ENCODE measurements around the gene LRRTM4.

Gene LRRTM4

DNA sequence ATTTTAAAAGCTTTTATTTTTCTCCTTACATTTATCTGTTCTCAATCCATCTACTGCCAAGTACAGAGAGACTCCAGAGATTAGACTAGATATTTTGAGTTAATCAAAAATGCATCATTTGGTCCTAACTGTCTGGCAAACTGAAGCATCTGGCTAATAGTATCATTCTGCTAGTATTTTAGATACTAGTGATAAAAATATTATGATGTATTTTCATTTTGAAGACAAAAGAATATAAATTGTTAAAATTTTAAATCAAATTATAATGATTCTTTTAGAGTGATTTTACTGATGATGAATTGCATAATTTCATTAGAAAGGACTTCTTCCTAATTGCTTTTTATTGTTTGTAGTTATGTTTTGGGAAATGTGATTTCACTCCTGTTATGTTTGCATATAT lies 584.0 kb downstream of the LRRTM4 start:
- Histone ChIP-seq H3K27me3 (ENCODE audit: low read depth, low read length) (no peaks in the 10 kb centered on the region), H3K9me3 (ENCODE audit: control insufficient read depth in 1 of 2, low read length in 2 of 2) (no peaks in the 10 kb centered on the region), H3K27ac (ENCODE audit: low read length) (no peak overlapping the region), H3K4me1 (ENCODE audit: control insufficient read depth in 1 of 2, insufficient read depth in 2 of 2, low read length in 2 of 2) (no peaks in the 10 kb centered on the region), H3K4me3 (ENCODE audit: low read depth in 1 of 2, low read length in 2 of 2) (no peak overlapping the region), H3K36me3 (ENCODE audit: control insufficient read depth in 1 of 2, insufficient read depth in 2 of 2, low read length in 2 of 2) (no peaks in the 10 kb centered on the region)

DNA sequence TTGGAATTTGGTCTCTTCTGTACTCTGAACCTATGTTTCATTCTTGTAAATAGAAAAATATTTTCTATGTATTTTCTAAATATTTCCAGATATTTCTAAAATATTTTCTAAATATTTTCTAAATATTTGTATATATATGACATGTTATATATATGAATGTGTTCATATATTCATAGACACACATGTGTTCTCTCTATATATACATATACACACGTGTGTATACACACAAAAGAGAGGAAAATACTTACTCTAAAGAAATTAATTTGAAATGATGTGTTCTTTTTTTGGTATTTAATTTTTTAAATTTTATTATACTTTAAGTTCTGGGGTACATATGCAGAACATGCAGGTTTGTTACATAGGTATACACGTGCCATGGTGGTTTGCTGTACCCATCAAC lies 589.6 kb downstream of the LRRTM4 start:
- H3K4me3 ChIP-seq (ENCODE audit: low read depth in 1 of 2, low read length in 2 of 2): no peak overlapping the region
- H3K9me3 ChIP-seq (ENCODE audit: control insufficient read depth in 1 of 2, low read length in 2 of 2): no peaks in the 10 kb centered on the region
- no peak overlapping the region for H3K27ac ChIP-seq (ENCODE audit: low read length)
- no peaks in the 10 kb centered on the region for H3K36me3 ChIP-seq (ENCODE audit: control insufficient read depth in 1 of 2, insufficient read depth in 2 of 2, low read length in 2 of 2)
- H3K27me3 ChIP-seq (ENCODE audit: low read depth, low read length): no peaks in the 10 kb centered on the region
- no peaks in the 10 kb centered on the region for H3K4me1 ChIP-seq (ENCODE audit: control insufficient read depth in 1 of 2, insufficient read depth in 2 of 2, low read length in 2 of 2)

DNA sequence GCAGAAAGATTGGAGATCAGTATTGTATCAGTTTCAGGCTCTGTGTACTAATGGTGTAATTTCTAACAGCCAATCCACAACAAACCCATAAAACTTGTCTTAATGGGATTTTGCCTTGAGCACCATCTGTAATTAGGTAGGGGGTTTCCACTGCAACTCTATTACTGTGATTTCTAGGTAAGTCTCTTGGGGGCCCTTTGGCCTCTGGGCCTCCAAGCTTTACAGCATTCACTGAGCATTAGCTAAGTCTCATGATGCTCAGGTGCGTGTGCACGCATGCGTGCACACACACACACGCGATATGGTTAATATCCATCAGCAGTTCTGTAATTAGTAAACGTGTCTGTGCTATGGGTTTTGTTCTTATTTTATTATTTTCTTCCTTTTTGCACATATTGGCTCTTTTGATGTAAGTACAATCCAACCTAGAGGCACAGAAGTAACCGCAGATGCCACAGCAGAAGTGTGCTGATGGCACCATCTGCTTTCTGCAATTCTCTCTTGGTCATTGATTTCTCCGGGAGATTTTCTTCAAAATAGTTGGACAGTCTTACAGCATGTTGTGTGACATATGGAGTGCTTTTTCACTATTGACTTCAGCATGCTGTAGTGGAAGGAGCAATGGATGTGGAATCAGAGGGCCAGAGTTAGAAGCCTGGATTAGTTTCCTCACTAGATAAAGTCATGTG lies 592.0 kb downstream of the LRRTM4 start:
- H3K36me3 ChIP-seq (ENCODE audit: control insufficient read depth in 1 of 2, insufficient read depth in 2 of 2, low read length in 2 of 2): no peaks in the 10 kb centered on the region
- no peak overlapping the region for H3K4me3 ChIP-seq (ENCODE audit: low read depth in 1 of 2, low read length in 2 of 2)
- H3K4me1 ChIP-seq (ENCODE audit: control insufficient read depth in 1 of 2, insufficient read depth in 2 of 2, low read length in 2 of 2): no peaks in the 10 kb centered on the region
- no peaks in the 10 kb centered on the region for H3K27me3 ChIP-seq (ENCODE audit: low read depth, low read length)
- H3K9me3 ChIP-seq (ENCODE audit: control insufficient read depth in 1 of 2, low read length in 2 of 2): no peaks in the 10 kb centered on the region
- H3K27ac ChIP-seq (ENCODE audit: low read length): no peak overlapping the region

DNA sequence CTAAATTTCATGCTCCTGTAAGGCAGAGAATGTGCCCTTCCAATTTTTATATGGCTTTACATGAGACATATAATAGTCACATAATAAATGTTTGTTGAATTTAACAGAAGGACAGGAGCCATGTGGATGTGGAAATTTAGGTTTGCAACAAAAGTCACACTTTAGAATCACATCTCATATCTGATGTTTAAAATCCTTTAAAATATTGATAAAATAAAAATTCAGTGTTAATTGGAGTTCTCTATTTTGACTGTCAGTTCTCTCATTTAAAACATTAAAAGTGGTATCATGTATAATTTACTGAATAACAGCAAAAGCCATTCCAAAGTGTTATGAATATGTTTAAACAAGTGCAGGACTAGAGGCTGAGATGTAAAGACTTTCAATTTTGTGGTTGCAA lies 594.1 kb downstream of the LRRTM4 start:
- H3K27me3 ChIP-seq (ENCODE audit: low read depth, low read length): no peaks in the 10 kb centered on the region
- no peaks in the 10 kb centered on the region for H3K9me3 ChIP-seq (ENCODE audit: control insufficient read depth in 1 of 2, low read length in 2 of 2)
- H3K36me3 ChIP-seq (ENCODE audit: control insufficient read depth in 1 of 2, insufficient read depth in 2 of 2, low read length in 2 of 2): no peaks in the 10 kb centered on the region
- no peak overlapping the region for H3K27ac ChIP-seq (ENCODE audit: low read length)
- no peaks in the 10 kb centered on the region for H3K4me1 ChIP-seq (ENCODE audit: control insufficient read depth in 1 of 2, insufficient read depth in 2 of 2, low read length in 2 of 2)
- no peak overlapping the region for H3K4me3 ChIP-seq (ENCODE audit: low read depth in 1 of 2, low read length in 2 of 2)

DNA sequence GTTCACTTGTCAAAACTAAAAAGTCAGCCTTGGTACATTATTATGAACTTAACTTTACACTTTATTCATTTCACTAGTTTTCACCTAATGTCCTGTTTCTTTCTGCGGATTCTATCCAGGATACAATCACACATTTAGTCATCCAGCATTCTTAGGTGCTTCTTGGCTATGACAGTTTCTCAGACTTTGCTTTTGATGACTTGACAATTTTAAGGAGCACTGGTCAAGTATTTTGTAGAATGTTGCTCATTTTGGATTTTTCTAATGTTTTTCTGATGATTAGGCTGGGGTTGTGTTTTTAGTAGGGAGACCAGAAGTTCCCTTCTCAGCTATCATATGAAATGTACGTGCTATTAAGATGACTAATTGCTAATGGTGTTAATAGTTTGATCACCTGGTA lies 601.2 kb downstream of the LRRTM4 start:
- Histone ChIP-seq H3K9me3 (ENCODE audit: control insufficient read depth in 1 of 2, low read length in 2 of 2) (no peaks in the 10 kb centered on the region), H3K27me3 (ENCODE audit: low read depth, low read length) (no peaks in the 10 kb centered on the region), H3K27ac (ENCODE audit: low read length) (no peak overlapping the region), H3K4me3 (ENCODE audit: low read depth in 1 of 2, low read length in 2 of 2) (no peak overlapping the region), H3K4me1 (ENCODE audit: control insufficient read depth in 1 of 2, insufficient read depth in 2 of 2, low read length in 2 of 2) (no peaks in the 10 kb centered on the region), H3K36me3 (ENCODE audit: control insufficient read depth in 1 of 2, insufficient read depth in 2 of 2, low read length in 2 of 2) (no peaks in the 10 kb centered on the region)

DNA sequence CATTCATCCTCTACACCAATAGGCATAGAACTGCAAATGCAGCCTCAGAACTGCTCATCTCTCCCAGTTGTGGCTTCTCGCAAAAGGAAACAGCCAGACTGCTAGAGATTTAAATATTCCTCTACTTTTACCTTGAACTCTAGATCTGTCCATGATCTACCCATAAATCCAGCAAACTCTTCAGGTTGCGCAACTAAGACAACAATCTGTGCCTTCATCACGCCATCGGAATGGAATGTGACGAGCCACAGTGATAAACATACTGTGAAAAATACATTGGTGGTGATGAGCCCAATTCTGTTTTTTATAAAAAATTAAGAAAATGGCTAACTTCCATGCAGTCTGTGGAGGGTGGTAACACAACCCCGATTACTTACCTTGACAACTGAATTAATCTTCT lies 626.7 kb downstream of the LRRTM4 start:
- Histone ChIP-seq H3K27ac (ENCODE audit: low read length) (no peak overlapping the region), H3K27me3 (ENCODE audit: low read depth, low read length) (no peaks in the 10 kb centered on the region), H3K4me3 (ENCODE audit: low read depth in 1 of 2, low read length in 2 of 2) (no peak overlapping the region), H3K36me3 (ENCODE audit: control insufficient read depth in 1 of 2, insufficient read depth in 2 of 2, low read length in 2 of 2) (no peaks in the 10 kb centered on the region), H3K9me3 (ENCODE audit: control insufficient read depth in 1 of 2, low read length in 2 of 2) (no peaks in the 10 kb centered on the region), H3K4me1 (ENCODE audit: control insufficient read depth in 1 of 2, insufficient read depth in 2 of 2, low read length in 2 of 2) (no peaks in the 10 kb centered on the region)

DNA sequence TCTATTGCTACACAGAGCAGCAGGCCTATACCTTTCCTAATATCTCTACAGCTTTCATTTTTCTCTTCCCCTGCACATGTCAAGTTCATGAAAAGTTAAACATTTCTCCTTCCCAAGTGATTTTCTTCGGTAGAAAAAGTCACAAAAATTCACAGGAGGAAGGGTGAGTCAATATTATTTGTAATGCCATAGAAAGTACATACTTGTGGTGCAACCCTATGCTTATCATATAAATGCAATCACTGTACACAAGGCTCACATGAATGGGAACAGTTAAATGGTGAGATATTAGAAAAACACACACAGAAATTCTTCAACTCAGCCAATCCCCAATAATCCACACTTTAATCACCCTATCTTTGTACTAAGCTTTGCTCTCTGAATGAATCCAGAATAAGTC lies 651.6 kb downstream of the LRRTM4 start:
- Histone ChIP-seq H3K27me3 (ENCODE audit: low read depth, low read length) (no peaks in the 10 kb centered on the region), H3K4me1 (ENCODE audit: control insufficient read depth in 1 of 2, insufficient read depth in 2 of 2, low read length in 2 of 2) (no peaks in the 10 kb centered on the region), H3K36me3 (ENCODE audit: control insufficient read depth in 1 of 2, insufficient read depth in 2 of 2, low read length in 2 of 2) (no peaks in the 10 kb centered on the region)

DNA sequence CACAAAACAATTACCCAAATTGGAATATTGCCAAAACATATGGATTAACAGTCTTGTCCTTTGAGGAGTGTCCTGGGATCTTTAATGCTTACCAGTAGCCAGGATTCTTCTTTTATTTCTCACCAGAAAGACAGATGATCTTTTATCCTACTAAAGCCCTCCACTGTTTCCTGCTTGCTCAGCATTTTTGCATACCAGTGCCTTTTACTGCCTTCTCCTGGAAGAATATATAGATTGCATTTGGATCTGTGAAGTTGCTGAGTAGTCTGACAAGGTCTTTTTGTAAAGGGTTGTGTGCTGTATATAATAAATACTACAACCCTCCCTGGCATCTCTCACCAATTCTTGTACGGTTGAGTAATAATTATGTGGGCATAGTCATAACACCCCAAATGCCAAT lies 652.2 kb downstream of the LRRTM4 start:
- H3K4me3 ChIP-seq (ENCODE audit: low read depth in 1 of 2, low read length in 2 of 2): no peak overlapping the region
- H3K27me3 ChIP-seq (ENCODE audit: low read depth, low read length): no peaks in the 10 kb centered on the region
- no peak overlapping the region for H3K27ac ChIP-seq (ENCODE audit: low read length)
- no peaks in the 10 kb centered on the region for H3K4me1 ChIP-seq (ENCODE audit: control insufficient read depth in 1 of 2, insufficient read depth in 2 of 2, low read length in 2 of 2)
- no peaks in the 10 kb centered on the region for H3K9me3 ChIP-seq (ENCODE audit: control insufficient read depth in 1 of 2, low read length in 2 of 2)
- H3K36me3 ChIP-seq (ENCODE audit: control insufficient read depth in 1 of 2, insufficient read depth in 2 of 2, low read length in 2 of 2): no peaks in the 10 kb centered on the region

More for the DNA sequence above, 651.6 kb downstream of the LRRTM4 start:
- H3K4me3 ChIP-seq (ENCODE audit: low read depth in 1 of 2, low read length in 2 of 2): no peak overlapping the region
- no peaks in the 10 kb centered on the region for H3K9me3 ChIP-seq (ENCODE audit: control insufficient read depth in 1 of 2, low read length in 2 of 2)
- H3K27ac ChIP-seq (ENCODE audit: low read length): no peak overlapping the region

DNA sequence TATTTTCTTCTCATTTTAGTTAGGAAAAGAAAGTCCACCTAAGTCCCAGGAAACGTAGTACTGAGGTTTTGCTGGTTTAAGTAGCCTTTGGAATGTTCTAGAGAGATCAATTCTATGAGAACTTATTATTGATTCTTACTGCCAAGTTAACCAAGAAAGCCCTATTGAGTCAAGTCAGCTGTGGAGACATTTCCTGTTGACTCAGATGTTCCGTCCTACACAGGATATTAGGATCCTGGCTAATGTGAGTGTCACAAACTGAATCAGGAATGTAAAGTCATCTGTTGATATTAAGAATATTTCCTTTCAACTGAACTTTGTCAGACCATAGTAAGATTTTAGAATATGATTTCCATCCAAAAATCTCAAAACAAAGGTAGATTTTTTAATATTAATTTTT lies 654.3 kb downstream of the LRRTM4 start:
- H3K9me3 ChIP-seq (ENCODE audit: control insufficient read depth in 1 of 2, low read length in 2 of 2): no peaks in the 10 kb centered on the region
- H3K4me1 ChIP-seq (ENCODE audit: control insufficient read depth in 1 of 2, insufficient read depth in 2 of 2, low read length in 2 of 2): no peaks in the 10 kb centered on the region
- H3K36me3 ChIP-seq (ENCODE audit: control insufficient read depth in 1 of 2, insufficient read depth in 2 of 2, low read length in 2 of 2): no peaks in the 10 kb centered on the region
- H3K4me3 ChIP-seq (ENCODE audit: low read depth in 1 of 2, low read length in 2 of 2): no peak overlapping the region
- no peak overlapping the region for H3K27ac ChIP-seq (ENCODE audit: low read length)
- H3K27me3 ChIP-seq (ENCODE audit: low read depth, low read length): no peaks in the 10 kb centered on the region

DNA sequence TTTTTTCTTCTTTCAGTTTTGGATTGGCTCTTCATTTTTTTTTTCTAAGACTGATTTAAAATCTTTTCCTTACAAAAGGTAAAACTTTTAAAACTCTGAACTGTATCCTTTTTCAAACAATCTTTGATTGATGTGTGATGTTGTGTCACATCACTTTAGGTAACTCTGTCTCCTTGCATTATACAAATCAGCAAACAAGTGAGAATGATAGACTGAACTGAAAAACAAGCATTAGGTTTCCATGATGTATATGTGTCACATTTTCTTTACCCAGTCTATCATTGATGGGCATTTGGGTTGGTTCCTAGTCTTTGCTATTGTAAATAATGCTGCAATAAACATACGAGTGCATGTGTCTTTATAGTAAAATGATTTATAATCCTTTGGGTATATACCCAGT lies 655.7 kb downstream of the LRRTM4 start:
- Histone ChIP-seq H3K27me3 (ENCODE audit: low read depth, low read length) (no peaks in the 10 kb centered on the region), H3K36me3 (ENCODE audit: control insufficient read depth in 1 of 2, insufficient read depth in 2 of 2, low read length in 2 of 2) (no peaks in the 10 kb centered on the region), H3K9me3 (ENCODE audit: control insufficient read depth in 1 of 2, low read length in 2 of 2) (no peaks in the 10 kb centered on the region), H3K27ac (ENCODE audit: low read length) (no peak overlapping the region), H3K4me3 (ENCODE audit: low read depth in 1 of 2, low read length in 2 of 2) (no peak overlapping the region), H3K4me1 (ENCODE audit: control insufficient read depth in 1 of 2, insufficient read depth in 2 of 2, low read length in 2 of 2) (no peaks in the 10 kb centered on the region)

DNA sequence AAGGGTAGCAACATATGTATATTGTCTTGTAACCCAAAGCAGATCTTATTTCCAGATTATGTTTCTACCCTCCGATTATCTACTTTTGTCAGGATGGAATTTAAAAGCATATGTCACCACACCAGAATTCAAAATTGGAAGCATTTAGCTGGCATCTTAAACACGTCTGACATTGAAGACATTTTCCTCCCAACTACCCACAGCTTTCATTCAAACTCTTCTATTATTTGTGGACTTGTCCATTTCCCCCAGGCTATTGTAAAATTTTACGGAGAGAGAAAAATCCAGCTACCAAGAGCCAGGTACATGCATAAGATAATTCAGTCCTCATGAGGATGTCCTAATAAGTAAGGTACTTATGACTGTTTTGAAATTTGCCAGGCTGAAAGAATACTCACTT lies 659.3 kb downstream of the LRRTM4 start:
- H3K27me3 ChIP-seq (ENCODE audit: low read depth, low read length): no peaks in the 10 kb centered on the region
- no peaks in the 10 kb centered on the region for H3K4me1 ChIP-seq (ENCODE audit: control insufficient read depth in 1 of 2, insufficient read depth in 2 of 2, low read length in 2 of 2)
- no peaks in the 10 kb centered on the region for H3K9me3 ChIP-seq (ENCODE audit: control insufficient read depth in 1 of 2, low read length in 2 of 2)
- no peak overlapping the region for H3K4me3 ChIP-seq (ENCODE audit: low read depth in 1 of 2, low read length in 2 of 2)
- no peaks in the 10 kb centered on the region for H3K36me3 ChIP-seq (ENCODE audit: control insufficient read depth in 1 of 2, insufficient read depth in 2 of 2, low read length in 2 of 2)
- no peak overlapping the region for H3K27ac ChIP-seq (ENCODE audit: low read length)

DNA sequence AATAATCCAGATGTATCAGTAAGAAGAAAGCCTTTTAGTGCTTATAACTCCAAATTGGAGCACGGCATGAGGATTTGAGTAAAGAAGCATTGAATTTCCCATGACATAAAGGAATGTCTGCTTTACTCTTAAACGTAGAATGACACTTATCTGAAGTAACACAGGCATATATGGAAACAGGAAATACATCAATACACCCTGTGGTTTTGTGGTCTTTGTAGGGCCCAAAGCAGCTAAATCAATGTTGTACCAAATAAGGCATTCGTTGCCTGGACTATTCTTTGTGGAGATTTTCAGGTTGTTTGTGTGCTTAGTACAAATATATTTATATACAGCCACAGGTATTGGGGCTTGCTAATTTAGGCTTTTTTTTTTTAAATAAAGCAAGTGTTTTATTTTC lies 660.5 kb downstream of the LRRTM4 start:
- Histone ChIP-seq H3K36me3 (ENCODE audit: control insufficient read depth in 1 of 2, insufficient read depth in 2 of 2, low read length in 2 of 2) (no peaks in the 10 kb centered on the region), H3K4me3 (ENCODE audit: low read depth in 1 of 2, low read length in 2 of 2) (no peak overlapping the region), H3K27me3 (ENCODE audit: low read depth, low read length) (no peaks in the 10 kb centered on the region), H3K27ac (ENCODE audit: low read length) (no peak overlapping the region), H3K9me3 (ENCODE audit: control insufficient read depth in 1 of 2, low read length in 2 of 2) (no peaks in the 10 kb centered on the region), H3K4me1 (ENCODE audit: control insufficient read depth in 1 of 2, insufficient read depth in 2 of 2, low read length in 2 of 2) (no peaks in the 10 kb centered on the region)
